PFSK-1 (cell line): Measurements from ENCODE around the gene UBASH3A.

Source experiments
- FOXP2 ChIP-seq: optimal IDR thresholded peaks from 2 replicates; pipeline ENCODE3; 2011; ENCODE audit warnings: borderline replicate concordance, control low read depth, inconsistent platforms; ENCODE audit not compliant: insufficient read depth; ENCODE audit errors: extremely low read length, extremely low read depth
- POLR2AphosphoS5 ChIP-seq: IDR thresholded peaks from 2 replicates; pipeline ENCODE4 v1.6.1; 2012; ENCODE audit warnings: low read depth, mild to moderate bottlenecking, control low read depth, low read length, moderate library complexity
- REST ChIP-seq, 2 experiments: IDR thresholded peaks; 2 replicates each; pipeline versions ENCODE4 v1.6.1 to v1.8.0; 2011 to 2012; ENCODE audit warnings: low read depth in 2 of 2, low read length in 2 of 2, control low read depth in 1 of 2, inconsistent platforms in 1 of 2, mild to moderate bottlenecking in 1 of 2, moderate library complexity in 1 of 2; ENCODE audit not compliant: insufficient read depth in 1 of 2
- SIN3A ChIP-seq: IDR thresholded peaks from 2 replicates; pipeline ENCODE4 v1.6.1; 2012; ENCODE audit warnings: mild to moderate bottlenecking, low read length, moderate library complexity, borderline replicate concordance; ENCODE audit not compliant: insufficient read depth
- TAF1 ChIP-seq: IDR thresholded peaks from 2 replicates; pipeline ENCODE4 v1.6.1; 2012; ENCODE audit warnings: low read length, control low read depth, borderline replicate concordance; ENCODE audit not compliant: insufficient read depth

UBASH3A gene

GRCh38 chr21:42467140-42467983 lies 63.7 kb downstream of the UBASH3A start:
- TF ChIP-seq REST (IDR thresholded peaks at IDR 0.05; ENCODE audit: insufficient read depth in 1 of 2, low read depth in 2 of 2, low read length in 2 of 2) (no peak), POLR2AphosphoS5 (no peak), SIN3A (no peak), FOXP2 (no peak), TAF1 (no peak)

GRCh38 chr21:42468491-42469131 lies 64.9 kb downstream of the UBASH3A start:
- TF ChIP-seq POLR2AphosphoS5 (no peak), FOXP2 (no peak), REST (IDR thresholded peaks at IDR 0.05; ENCODE audit: insufficient read depth in 1 of 2, low read depth in 2 of 2, low read length in 2 of 2) (no peak), SIN3A (no peak), TAF1 (no peak)

- no peak for TF ChIP-seq REST (IDR thresholded peaks at IDR 0.05; ENCODE audit: insufficient read depth in 1 of 2, low read depth in 2 of 2, low read length in 2 of 2)
- TF ChIP-seq POLR2AphosphoS5 = no peak
- no peak for TF ChIP-seq TAF1
These were observed 65.6 kb downstream of the UBASH3A start for GRCh38 chr21:42469272-42469671.

- no peak for TF ChIP-seq FOXP2
- no peak for TF ChIP-seq TAF1
- no peak for TF ChIP-seq REST (IDR thresholded peaks at IDR 0.05; ENCODE audit: insufficient read depth in 1 of 2, low read depth in 2 of 2, low read length in 2 of 2)
- TF ChIP-seq POLR2AphosphoS5 = no peak
- TF ChIP-seq SIN3A = no peak
These were observed 67.5 kb downstream of the UBASH3A start for GRCh38 chr21:42471206-42471605.
